Calu3 (cell line): ENCODE measurements around the gene DNAH1. TPM values are rescaled to one million over a fixed set of nuclear protein-coding genes. Genes with fewer than 3 reads are reported as not detected.

Experiments used
- BruUV-seq: library from RNA; stranded (reverse); fragments of 400-500 nt; replicated peaks from 2 replicates; lab custom pipeline; 2021; lab: Mats Ljungman, UMichigan
- CTCF ChIA-PET: fragments of 300-600 bp; sonication (Branson Sonifier 250); formaldehyde crosslinking; loops from one replicate; lab custom pipeline; 2022; ENCODE audit warnings: antibody characterized with exemption; lab: Charles Lee
- DNase-seq: peaks from one replicate; pipeline ENCODE4 v3.0.0; 2022
- H3K27ac Mint-ChIP-seq: one replicate; pipeline ENCODE4 v1.8.0; 2022; ENCODE audit warnings: mixed read lengths; ENCODE audit not compliant: unreplicated experiment
- H3K27me3 Mint-ChIP-seq: one replicate; pipeline ENCODE4 v1.8.0; 2022; ENCODE audit warnings: mixed read lengths; ENCODE audit not compliant: unreplicated experiment
- H3K36me3 Mint-ChIP-seq: one replicate; pipeline ENCODE4 v1.8.0; 2022; ENCODE audit warnings: mild to moderate bottlenecking, moderate library complexity, mixed read lengths; ENCODE audit not compliant: insufficient read depth, unreplicated experiment
- H3K4me1 Mint-ChIP-seq: one replicate; pipeline ENCODE4 v1.8.0; 2022; ENCODE audit warnings: mild to moderate bottlenecking, low read depth, mixed read lengths; ENCODE audit not compliant: unreplicated experiment
- H3K4me3 Mint-ChIP-seq: one replicate; pipeline ENCODE4 v1.8.0; 2022; ENCODE audit warnings: mild to moderate bottlenecking, low read depth, moderate library complexity, mixed read lengths; ENCODE audit not compliant: unreplicated experiment
- H3K9me3 Mint-ChIP-seq: one replicate; pipeline ENCODE4 v1.8.0; 2022; ENCODE audit warnings: low read depth, mixed read lengths; ENCODE audit not compliant: unreplicated experiment
- CTCF ChIP-seq: fragments of 200-600 bp; IDR thresholded peaks from one replicate; pipeline ENCODE4 v1.8.0; 2022; ENCODE audit warnings: antibody characterized with exemption; ENCODE audit not compliant: unreplicated experiment
- intact Hi-C: fragments of 100-400 bp; cut with micrococcal nuclease; formaldehyde crosslinking; loops from one replicate; pipeline ENCODE4 v1.10.0; 2022; ENCODE audit not compliant: unreplicated experiment
- total RNA-seq: library from RNA; stranded (reverse); gene quantifications from 2 replicates; pipeline ENCODE4 v1.2.3, GENCODE V29; 2022

The DNAH1 gene
- total RNA-seq, 1 experiment from 2014 or later, result 13.1 TPM

- Mint-ChIP-seq H3K36me3 (peaks cover 39% of the 10 kb centered on the region), H3K27ac (no peak overlapping the region), H3K27me3 (no peaks in the 10 kb centered on the region), H3K4me1 (no peaks in the 10 kb centered on the region), H3K9me3 (no peaks in the 10 kb centered on the region), H3K4me3 (no peak overlapping the region)
- CTCF ChIA-PET, result no interaction called here
- BruUV-seq, result no TSS peak
- no peak for TF ChIP-seq CTCF
- intact Hi-C loops, result no loop called here
- DNase-seq, result no peak
Observed at GRCh38 chr3:52402101-52402521, 86.0 kb downstream of the DNAH1 start.

- BruUV-seq, result no TSS peak
- H3K4me3 Mint-ChIP-seq, result no peak overlapping the region
- H3K4me1 Mint-ChIP-seq, result peaks cover under 1% of the 10 kb centered on the region
- peaks cover 39% of the 10 kb centered on the region for H3K36me3 Mint-ChIP-seq
- intact Hi-C loops, result no loop called here
- no peak for TF ChIP-seq CTCF
- H3K9me3 Mint-ChIP-seq, result no peaks in the 10 kb centered on the region
- no peaks in the 10 kb centered on the region for H3K27me3 Mint-ChIP-seq
- no peak for DNase-seq
- CTCF ChIA-PET, result no interaction called here
- no peak overlapping the region for H3K27ac Mint-ChIP-seq
Observed at GRCh38 chr3:52402706-52403270, 86.7 kb downstream of the DNAH1 start.

- H3K4me1 Mint-ChIP-seq, result peaks cover 6% of the 10 kb centered on the region
- BruUV-seq, result no TSS peak
- no peaks in the 10 kb centered on the region for H3K27me3 Mint-ChIP-seq
- CTCF ChIA-PET, result no interaction called here
- no peak for DNase-seq
- TF ChIP-seq CTCF, result no peak
- peaks cover 44% of the 10 kb centered on the region for H3K36me3 Mint-ChIP-seq
- H3K9me3 Mint-ChIP-seq, result no peaks in the 10 kb centered on the region
- no peak overlapping the region for H3K27ac Mint-ChIP-seq
- no peak overlapping the region for H3K4me3 Mint-ChIP-seq
- intact Hi-C loops, result no loop called here
Observed at GRCh38 chr3:52403271-52403841, 87.2 kb downstream of the DNAH1 start.

- H3K27ac Mint-ChIP-seq, result no peak overlapping the region
- no peaks in the 10 kb centered on the region for H3K27me3 Mint-ChIP-seq
- no peak for DNase-seq
- peaks cover 12% of the 10 kb centered on the region for H3K4me1 Mint-ChIP-seq
- CTCF ChIA-PET, result interaction anchor here (0.5 kb wide), 1 partner anchor 91 kb away, joined by 5 read pairs; no protein-coding TSS in a partner anchor
- H3K9me3 Mint-ChIP-seq, result no peaks in the 10 kb centered on the region
- intact Hi-C loops, result no loop called here
- no TSS peak for BruUV-seq
- no peak for TF ChIP-seq CTCF
- H3K4me3 Mint-ChIP-seq, result no peak overlapping the region
- H3K36me3 Mint-ChIP-seq, result peaks cover 42% of the 10 kb centered on the region
Observed at GRCh38 chr3:52403955-52404354, 87.8 kb downstream of the DNAH1 start.
